ENCODE measurements around the gene GCHFR.

- TF ChIP-seq RAD21 (IDR thresholded peaks at IDR 0.05; ENCODE audit: low read length) (no peak), CTCF (IDR thresholded peaks at IDR 0.05) (no peak), POLR2AphosphoS5 (IDR thresholded peaks at IDR 0.05; ENCODE audit: low read depth, low read length) (no peak), FOXM1 (IDR thresholded peaks at IDR 0.05; ENCODE audit: low read depth) (no peak)
Measured at GRCh38 chr15:40787991-40788390, 24.1 kb downstream of the GCHFR start.

All from SK-N-SH (cell line).